BLaER1 (cell line): ENCODE measurements around the gene SPRR4.
A peak's percentile ranks its signal among the peaks of the same experiment; 100 is the strongest.

ENCODE experiments used
- H3K27ac ChIP-seq: shearing (Covaris generic); formaldehyde crosslinking; 2 replicates; pipeline ENCODE4 v1.8.1; 2022
- H3K27me3 ChIP-seq: shearing (Covaris generic); formaldehyde crosslinking; 2 replicates; pipeline ENCODE4 v1.8.1; 2022
- H3K36me3 ChIP-seq: shearing (Covaris generic); formaldehyde crosslinking; 2 replicates; pipeline ENCODE4 v1.8.1; 2022
- H3K4me1 ChIP-seq: shearing (Covaris generic); formaldehyde crosslinking; 2 replicates; pipeline ENCODE4 v1.8.1; 2022
- H3K4me2 ChIP-seq: shearing (Covaris generic); formaldehyde crosslinking; 2 replicates; pipeline ENCODE4 v1.8.1; 2022
- H3K4me3 ChIP-seq: shearing (Covaris generic); formaldehyde crosslinking; 2 replicates; pipeline ENCODE4 v1.8.1; 2022
- H3K9ac ChIP-seq: shearing (Covaris generic); formaldehyde crosslinking; 2 replicates; pipeline ENCODE4 v1.8.1; 2022
- H3K9me3 ChIP-seq: shearing (Covaris generic); formaldehyde crosslinking; 2 replicates; pipeline ENCODE4 v1.8.1; 2022
- H4K20me1 ChIP-seq: shearing (Covaris generic); formaldehyde crosslinking; 2 replicates; pipeline ENCODE4 v1.8.1; 2022
- Cebpa-rat ChIP-seq: shearing (Covaris generic); IDR thresholded peaks from 2 replicates; pipeline ENCODE4 v1.8.1; 2022

SPRR4 gene

GRCh38 chr1:152946651-152947256 lies 23.7 kb upstream of the SPRR4 start, which contains the start of gene SPRR5:
TSS of gene SPRR5 (plus strand) at chr1:152947206. CDS start at chr1:152948555, 1,349 bp downstream.
- no peaks in the 10 kb centered on the region for H3K36me3 ChIP-seq
- no peaks in the 10 kb centered on the region for H3K27me3 ChIP-seq
- no peak for TF ChIP-seq Cebpa-rat
- no peak within 1 kb of the TSS for H3K4me3 ChIP-seq
- H3K9ac ChIP-seq: no peak within 1 kb of the TSS
- H3K27ac ChIP-seq: no peak within 1 kb of the TSS
- H3K9me3 ChIP-seq: no peaks in the 10 kb centered on the region
- H3K4me2 ChIP-seq: no peak within 1 kb of the TSS
- no peaks in the 10 kb centered on the region for H3K4me1 ChIP-seq
- H4K20me1 ChIP-seq: no peaks in the 10 kb centered on the region

- H3K4me3 ChIP-seq: no peak overlapping the region
- no peak overlapping the region for H3K4me2 ChIP-seq
- H3K27ac ChIP-seq: no peak overlapping the region
- no peaks in the 10 kb centered on the region for H4K20me1 ChIP-seq
- H3K27me3 ChIP-seq: no peaks in the 10 kb centered on the region
- H3K9me3 ChIP-seq: no peaks in the 10 kb centered on the region
- TF ChIP-seq Cebpa-rat: no peak
- no peaks in the 10 kb centered on the region for H3K4me1 ChIP-seq
- H3K36me3 ChIP-seq: no peaks in the 10 kb centered on the region
- no peak overlapping the region for H3K9ac ChIP-seq
These were observed 18.7 kb upstream of the SPRR4 start for GRCh38 chr1:152951711-152952110.

DNA sequence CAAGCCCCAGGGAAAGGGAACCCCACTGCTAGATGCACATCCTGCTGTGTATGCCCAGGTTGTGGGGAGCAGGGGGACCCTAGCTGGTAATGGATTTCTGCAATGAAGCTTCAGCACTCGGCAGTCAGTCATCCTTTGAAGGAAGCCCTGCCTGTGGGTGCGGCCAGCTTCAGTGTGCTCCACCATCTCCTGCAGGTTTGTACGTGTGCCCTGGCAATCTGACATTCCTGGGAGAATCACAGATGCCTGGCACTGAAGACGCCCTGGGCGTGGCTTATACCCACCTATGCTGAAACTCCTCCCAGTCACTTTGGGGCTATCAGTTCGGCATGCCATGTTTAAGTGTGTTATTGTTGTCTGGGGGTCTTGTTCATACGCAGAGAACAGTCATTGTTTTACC lies 16.7 kb upstream of the SPRR4 start:
- Histone ChIP-seq H3K9ac (no peak overlapping the region), H3K9me3 (no peaks in the 10 kb centered on the region), H3K4me3 (no peak overlapping the region), H3K4me1 (peaks cover 5% of the 10 kb centered on the region; the same call in 1 of the 2 replicates), H3K4me2 (no peak overlapping the region), H3K27ac (no peak overlapping the region), H4K20me1 (no peaks in the 10 kb centered on the region), H3K27me3 (no peaks in the 10 kb centered on the region), H3K36me3 (no peaks in the 10 kb centered on the region)
- no peak for TF ChIP-seq Cebpa-rat

DNA sequence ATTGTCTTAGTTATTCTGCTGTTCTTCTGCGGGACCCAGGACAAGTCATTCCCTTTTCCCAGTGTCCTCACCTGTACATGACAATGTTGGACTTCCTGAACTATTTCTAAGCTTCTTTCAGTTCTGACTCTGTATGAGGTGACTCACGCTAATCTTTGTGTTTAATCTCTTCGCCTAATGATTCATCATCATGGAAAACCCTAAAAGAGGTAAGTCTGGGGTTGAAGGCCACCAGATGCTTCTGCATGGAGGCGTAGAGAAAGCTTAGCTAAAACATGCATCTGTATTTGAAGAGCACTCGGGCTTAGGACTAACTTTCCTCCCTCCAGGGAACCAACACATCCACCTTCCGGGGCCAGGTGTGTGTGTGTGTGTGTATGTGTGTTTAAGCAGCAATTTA lies 16.0 kb upstream of the SPRR4 start:
- TF ChIP-seq Cebpa-rat: no peak
- no peaks in the 10 kb centered on the region for H4K20me1 ChIP-seq
- H3K9ac ChIP-seq: no peak overlapping the region
- no peak overlapping the region for H3K4me2 ChIP-seq
- peaks cover 11% of the 10 kb centered on the region for H3K4me1 ChIP-seq
- no peaks in the 10 kb centered on the region for H3K36me3 ChIP-seq
- H3K27me3 ChIP-seq: no peaks in the 10 kb centered on the region
- H3K4me3 ChIP-seq: no peak overlapping the region
- H3K9me3 ChIP-seq: no peaks in the 10 kb centered on the region
- no peak overlapping the region for H3K27ac ChIP-seq

DNA sequence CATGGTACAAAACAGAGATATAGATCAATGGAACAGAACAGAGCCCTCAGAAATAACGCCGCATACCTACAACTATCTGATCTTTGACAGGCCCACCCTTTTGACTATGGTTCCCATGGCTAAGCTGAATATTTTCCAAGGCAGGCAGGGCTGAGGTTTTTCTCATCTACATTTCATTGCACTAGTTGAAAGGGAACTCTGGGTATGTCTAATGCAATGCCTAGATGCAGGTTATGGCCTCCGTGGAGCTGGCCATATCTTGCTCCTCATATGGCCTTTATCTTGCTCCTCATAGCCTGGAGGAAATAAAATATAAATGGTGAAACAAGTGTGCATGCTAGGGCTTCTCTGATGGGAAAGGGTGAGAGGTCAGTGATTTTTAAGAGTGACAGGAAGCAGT lies 12.9 kb upstream of the SPRR4 start:
- no peak overlapping the region for H3K27ac ChIP-seq

DNA sequence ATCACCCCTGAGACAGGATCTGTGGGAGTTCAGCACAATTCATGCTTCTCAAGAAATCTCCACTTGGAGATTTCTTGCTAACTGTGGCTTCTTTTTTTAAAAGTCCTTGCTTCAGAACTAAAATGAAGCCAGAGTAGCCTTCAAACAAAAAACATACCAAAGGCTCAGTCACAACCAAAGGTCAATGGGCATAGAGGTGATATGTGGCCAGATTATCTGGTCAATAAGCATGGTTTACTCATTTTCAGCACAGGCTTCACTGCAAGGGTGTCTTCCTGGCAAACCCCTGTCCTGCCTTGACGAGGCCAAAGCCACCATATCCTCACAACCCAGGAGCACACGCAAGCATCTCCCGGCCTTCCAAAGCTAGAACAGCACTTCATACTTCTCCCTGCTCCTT lies 11.2 kb upstream of the SPRR4 start:
- TF ChIP-seq Cebpa-rat: no peak
- peak overlapping the region; percentile 82 for H3K4me2 ChIP-seq
- peak overlapping the region; percentile 84 for H3K27ac ChIP-seq
- H3K36me3 ChIP-seq: no peaks in the 10 kb centered on the region
- H3K9ac ChIP-seq: no peak overlapping the region
- H4K20me1 ChIP-seq: no peaks in the 10 kb centered on the region
- H3K27me3 ChIP-seq: no peaks in the 10 kb centered on the region
- no peak overlapping the region for H3K4me3 ChIP-seq
- H3K4me1 ChIP-seq: peaks cover 55% of the 10 kb centered on the region
- H3K9me3 ChIP-seq: no peaks in the 10 kb centered on the region

More for the DNA sequence above, 12.9 kb upstream of the SPRR4 start:
- no peak for TF ChIP-seq Cebpa-rat
- Histone ChIP-seq H3K4me3 (no peak overlapping the region), H3K9me3 (no peaks in the 10 kb centered on the region), H3K9ac (no peak overlapping the region), H3K36me3 (no peaks in the 10 kb centered on the region), H3K4me2 (no peak overlapping the region), H3K4me1 (peaks cover 43% of the 10 kb centered on the region), H4K20me1 (no peaks in the 10 kb centered on the region), H3K27me3 (no peaks in the 10 kb centered on the region)

GRCh38 chr1:152959801-152960451 lies 10.5 kb upstream of the SPRR4 start:
- Histone ChIP-seq H3K9me3 (no peaks in the 10 kb centered on the region), H3K9ac (peak overlapping the region; percentile 60; the same call in 1 of the 2 replicates), H3K27ac (peak overlapping the region; percentile 84), H4K20me1 (no peaks in the 10 kb centered on the region), H3K27me3 (no peaks in the 10 kb centered on the region), H3K36me3 (no peaks in the 10 kb centered on the region), H3K4me1 (peaks cover 55% of the 10 kb centered on the region), H3K4me3 (peak overlapping the region; percentile 53), H3K4me2 (peak overlapping the region; percentile 82)
- TF ChIP-seq Cebpa-rat: no peak

GRCh38 chr1:152960452-152961044 lies 9.9 kb upstream of the SPRR4 start:
- no peaks in the 10 kb centered on the region for H3K36me3 ChIP-seq
- H3K9ac ChIP-seq: peak overlapping the region; percentile 60; the same call in 1 of the 2 replicates
- peak overlapping the region; percentile 82 for H3K4me2 ChIP-seq
- no peak for TF ChIP-seq Cebpa-rat
- H3K9me3 ChIP-seq: no peaks in the 10 kb centered on the region
- peaks cover 55% of the 10 kb centered on the region for H3K4me1 ChIP-seq
- H3K27me3 ChIP-seq: no peaks in the 10 kb centered on the region
- peak overlapping the region; percentile 84 for H3K27ac ChIP-seq
- H4K20me1 ChIP-seq: no peaks in the 10 kb centered on the region
- peak overlapping the region; percentile 53 for H3K4me3 ChIP-seq

DNA sequence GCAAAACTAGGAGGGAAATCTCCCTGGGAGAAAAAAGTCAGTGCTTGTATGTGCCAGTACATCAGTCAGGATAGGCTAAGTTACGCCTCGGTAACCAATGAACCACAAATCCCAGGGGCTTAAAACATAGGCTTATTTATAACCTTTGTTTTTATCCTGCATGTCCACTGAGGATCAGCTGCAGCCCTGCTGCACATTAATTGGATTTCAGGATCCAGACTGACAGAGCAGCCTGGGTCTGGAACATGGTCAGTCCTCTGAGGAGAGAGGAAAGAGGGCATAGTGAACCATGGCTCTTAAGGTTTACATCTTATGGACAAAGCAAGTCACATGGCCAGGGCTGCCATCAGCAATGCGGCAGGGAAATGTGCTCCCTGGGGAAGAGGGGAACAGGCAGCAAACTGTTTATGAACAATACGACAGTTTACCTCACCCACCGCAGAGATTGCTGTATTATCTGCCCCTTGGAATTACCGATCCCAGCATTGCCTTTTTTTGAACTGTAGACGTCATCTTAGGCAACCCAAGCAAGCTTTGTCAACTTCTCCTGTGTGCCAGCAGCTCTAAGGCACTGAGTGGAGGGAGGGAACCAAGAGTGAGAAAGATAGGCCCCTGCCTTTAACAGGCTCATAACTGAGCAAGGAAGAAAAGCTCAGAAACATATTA lies 9.1 kb upstream of the SPRR4 start:
- TF ChIP-seq Cebpa-rat: peak; percentile 44; the same call in 1 of the 2 replicates
- Histone ChIP-seq H3K4me1 (peaks cover 55% of the 10 kb centered on the region), H3K27me3 (no peaks in the 10 kb centered on the region), H3K9me3 (no peaks in the 10 kb centered on the region), H4K20me1 (no peaks in the 10 kb centered on the region), H3K36me3 (no peaks in the 10 kb centered on the region), H3K9ac (peak overlapping the region; percentile 60), H3K4me2 (peak overlapping the region; percentile 82), H3K4me3 (peak overlapping the region; percentile 53), H3K27ac (peak overlapping the region; percentile 84)
